WI38 (cell line): ENCODE measurements around the gene FGFRL1.

Source experiments
- H3K4me3 ChIP-seq: 2 replicates; pipeline ENCODE4 v1.5.1; 2011; ENCODE audit warnings: low read depth, mild to moderate bottlenecking, control low read depth, low read length
- TF ChIP-seq, protein P1 (sequence below): IDR thresholded peaks from 2 replicates; pipeline ENCODE4 v1.5.1; 2012; ENCODE audit warnings: low read depth, mild to moderate bottlenecking, control low read depth, low read length

The FGFRL1 gene

DNA sequence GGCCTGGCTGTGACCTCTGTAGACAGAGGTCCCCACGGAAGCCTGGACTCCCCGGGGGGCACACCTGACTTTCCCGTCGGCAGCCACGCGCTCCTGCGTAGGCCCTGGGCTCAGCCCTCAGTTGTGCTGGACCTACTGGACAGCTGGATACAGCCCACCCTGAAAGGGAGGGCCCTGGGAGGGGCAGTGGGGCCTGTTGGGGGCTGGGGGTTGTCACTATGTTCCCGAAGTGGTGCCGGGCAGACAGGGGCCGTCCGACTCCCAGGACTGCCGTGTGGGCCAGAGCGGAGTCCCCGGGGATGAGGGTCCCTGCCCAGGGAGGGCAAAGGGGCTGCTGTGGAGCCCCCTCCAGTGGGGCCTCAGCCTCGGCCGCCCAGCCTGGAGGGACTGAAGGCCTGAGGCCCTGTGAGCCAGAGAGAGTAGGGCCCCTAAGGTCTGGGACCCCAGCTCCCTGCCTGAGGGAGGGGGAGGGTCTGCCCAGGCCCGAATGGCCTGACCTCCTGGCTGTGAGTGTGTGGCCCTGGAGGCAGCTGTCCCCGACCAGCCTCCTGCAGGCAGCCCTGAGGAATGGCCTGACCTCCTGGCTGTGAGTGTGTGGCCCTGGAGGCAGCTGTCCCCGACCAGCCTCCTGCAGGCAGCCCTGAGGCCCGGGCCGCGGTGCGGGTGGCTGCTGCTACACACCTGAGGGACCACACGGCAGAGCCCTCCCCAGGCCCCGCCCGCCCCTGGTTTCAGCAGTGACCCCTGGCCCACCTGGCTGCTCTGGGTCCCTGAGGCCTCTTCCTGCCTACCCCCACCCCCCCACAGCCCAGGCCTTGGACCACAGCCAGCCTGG is 25.8 kb downstream of the FGFRL1 start:
- no peak overlapping the region for H3K4me3 ChIP-seq
- TF ChIP-seq, protein P1, sequence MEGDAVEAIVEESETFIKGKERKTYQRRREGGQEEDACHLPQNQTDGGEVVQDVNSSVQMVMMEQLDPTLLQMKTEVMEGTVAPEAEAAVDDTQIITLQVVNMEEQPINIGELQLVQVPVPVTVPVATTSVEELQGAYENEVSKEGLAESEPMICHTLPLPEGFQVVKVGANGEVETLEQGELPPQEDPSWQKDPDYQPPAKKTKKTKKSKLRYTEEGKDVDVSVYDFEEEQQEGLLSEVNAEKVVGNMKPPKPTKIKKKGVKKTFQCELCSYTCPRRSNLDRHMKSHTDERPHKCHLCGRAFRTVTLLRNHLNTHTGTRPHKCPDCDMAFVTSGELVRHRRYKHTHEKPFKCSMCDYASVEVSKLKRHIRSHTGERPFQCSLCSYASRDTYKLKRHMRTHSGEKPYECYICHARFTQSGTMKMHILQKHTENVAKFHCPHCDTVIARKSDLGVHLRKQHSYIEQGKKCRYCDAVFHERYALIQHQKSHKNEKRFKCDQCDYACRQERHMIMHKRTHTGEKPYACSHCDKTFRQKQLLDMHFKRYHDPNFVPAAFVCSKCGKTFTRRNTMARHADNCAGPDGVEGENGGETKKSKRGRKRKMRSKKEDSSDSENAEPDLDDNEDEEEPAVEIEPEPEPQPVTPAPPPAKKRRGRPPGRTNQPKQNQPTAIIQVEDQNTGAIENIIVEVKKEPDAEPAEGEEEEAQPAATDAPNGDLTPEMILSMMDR, result no peak

DNA sequence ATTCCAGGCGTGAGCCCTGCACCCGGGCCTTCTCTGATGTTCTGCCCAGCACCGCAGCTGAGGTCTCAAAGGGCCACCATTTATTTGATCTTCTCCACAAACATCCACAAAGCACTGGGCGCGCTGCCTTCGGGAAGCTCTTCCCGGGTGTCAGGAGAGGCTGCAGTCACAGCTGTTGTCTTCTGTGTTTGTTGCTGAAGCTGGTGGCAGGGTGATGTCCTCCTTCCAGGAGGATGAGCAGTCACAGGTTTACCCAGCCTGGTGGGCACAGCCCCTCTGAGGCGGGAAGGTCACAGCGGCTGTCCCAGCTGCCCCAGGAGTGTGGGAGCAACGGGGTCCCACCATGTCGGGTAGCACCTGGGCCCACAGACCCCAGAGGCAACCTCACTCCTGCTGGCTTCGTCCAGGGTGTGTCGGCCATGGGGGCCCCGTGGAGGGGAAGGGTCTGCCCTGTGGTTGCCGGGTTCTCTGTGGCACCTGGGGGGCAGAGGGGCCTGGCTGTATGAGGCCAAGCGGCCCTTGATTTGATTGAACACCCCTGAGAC is 27.6 kb downstream of the FGFRL1 start:
- no peak overlapping the region for H3K4me3 ChIP-seq

DNA sequence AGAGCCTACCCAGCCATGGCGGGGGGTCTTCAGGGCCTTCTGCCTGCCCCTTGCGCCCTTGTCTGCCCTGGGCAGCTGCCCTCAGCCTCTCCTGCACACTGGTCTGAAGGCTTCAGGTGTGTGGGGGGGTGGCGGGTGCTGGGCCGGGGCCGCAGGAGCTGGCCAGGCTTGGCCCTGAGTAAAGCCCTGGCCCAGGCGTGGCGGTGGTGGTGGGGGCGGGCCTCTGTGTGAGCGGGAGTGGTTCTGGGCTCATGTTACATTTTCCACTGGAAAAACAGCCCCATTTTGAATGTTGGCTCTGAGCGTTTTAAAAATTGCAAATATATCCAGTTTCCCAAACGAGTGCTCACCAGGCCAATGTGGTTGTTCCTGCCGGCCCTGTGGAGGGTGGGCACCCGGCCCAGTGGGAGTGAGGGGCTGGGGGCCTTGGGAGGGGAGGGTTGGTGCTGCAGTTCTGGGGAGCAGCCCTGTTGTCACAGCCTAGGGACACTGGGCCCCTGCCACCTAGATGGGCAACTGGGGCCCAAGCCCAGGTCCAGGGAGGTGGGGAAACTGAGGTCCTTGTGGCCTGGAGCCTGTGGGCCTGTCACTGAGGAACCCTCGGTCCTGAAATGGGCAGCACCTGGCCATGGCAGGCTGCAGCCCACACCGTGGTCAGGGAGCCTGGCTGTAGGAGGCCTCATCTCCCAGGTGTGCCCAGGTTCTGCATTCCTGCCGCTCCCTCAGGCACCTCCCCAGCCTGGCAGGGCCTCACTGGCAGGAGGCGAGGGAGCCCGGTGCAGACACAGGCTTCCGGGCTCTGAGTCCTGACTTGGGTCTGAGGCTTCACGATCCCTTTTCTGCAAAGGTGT is 28.3 kb downstream of the FGFRL1 start:
- H3K4me3 ChIP-seq, result no peak overlapping the region

More for the DNA sequence above, 27.6 kb downstream of the FGFRL1 start:
- TF ChIP-seq, protein P1, result no peak

GRCh38 chr4:1040344-1041146 is 29.1 kb downstream of the FGFRL1 start:
- no peak overlapping the region for H3K4me3 ChIP-seq

More for the DNA sequence above, 28.3 kb downstream of the FGFRL1 start:
- TF ChIP-seq, protein P1, result no peak

GRCh38 chr4:1041147-1041935 is 29.9 kb downstream of the FGFRL1 start:
- no peak overlapping the region for H3K4me3 ChIP-seq
- TF ChIP-seq, protein P1, result no peak

More at GRCh38 chr4:1040344-1041146, 29.1 kb downstream of the FGFRL1 start:
- TF ChIP-seq, protein P1, result no peak

GRCh38 chr4:1041936-1042330 is 30.5 kb downstream of the FGFRL1 start:
- TF ChIP-seq, protein P1, result no peak
- H3K4me3 ChIP-seq, result no peak overlapping the region
